Left lung (tissue), 10 donors: ENCODE results near the gene PRODH. TPM values are rescaled to one million over a fixed set of nuclear protein-coding genes. Genes with fewer than 3 reads are reported as not detected.
"Not testable (repeated sequence)": the region's sequence is repeated elsewhere in the genome, so short reads cannot be mapped to it uniquely, and the experiment has no call there.

ENCODE experiments used
- ATAC-seq: fragments of 200-7000 bp; cut with Tn5 transposase; one replicate; pipeline ENCODE4 v1.9.1; 2020; ENCODE audit warnings: moderate library complexity
- DNase-seq, 4 donors: peaks; one replicate each; pipeline ENCODE4 v3.0.0-alpha.2; 2013 to 2020
- H3K27ac ChIP-seq, 2 donors: fragments of 200-600 bp; sonication (generic) in 1 of 2; one replicate each; pipeline versions ENCODE4 v1.5.0 to v1.8.0; 2020 to 2021
- H3K27me3 ChIP-seq, 2 donors: fragments of 200-600 bp; sonication (generic) in 1 of 2; one replicate each; pipeline versions ENCODE4 v1.5.0 to v1.8.0; 2020 to 2021
- H3K36me3 ChIP-seq, 2 donors: fragments of 200-600 bp; sonication (generic) in 1 of 2; one replicate each; pipeline versions ENCODE4 v1.5.0 to v1.8.0; 2020 to 2021
- H3K4me1 ChIP-seq, 2 donors: fragments of 200-600 bp; one replicate each; pipeline ENCODE4 v1.8.0; 2021
- H3K4me3 ChIP-seq, 2 donors: fragments of 200-600 bp; sonication (generic) in 1 of 2; one replicate each; pipeline versions ENCODE4 v1.5.0 to v1.8.0; 2020 to 2021; ENCODE audit warnings: mild to moderate bottlenecking in 1 of 2
- H3K9me3 ChIP-seq, 2 donors: fragments of 200-600 bp; sonication (generic) in 1 of 2; one replicate each; pipeline versions ENCODE4 v1.5.0 to v1.8.0; 2020 to 2021
- intact Hi-C, 2 donors: fragments of 100-400 bp; cut with DNase I; formaldehyde crosslinking; loops; one replicate each; pipeline versions ENCODE4 v1.11.2 to v1.14.2; 2022
- polyA plus RNA-seq, 6 donors: library from polyadenylated mRNA; unstranded; fragments of 120-200 nt; gene quantifications; one replicate each; pipeline ENCODE4 v1.2.1, GENCODE V29; 2013; ENCODE audit not compliant: insufficient read length in 6 of 6
- total RNA-seq, 2 donors: library from RNA; stranded (reverse); fragmentation: NEBNext Ultra II Directional; extraction: Animal tissue kit (Norgen Biotek cat#: 25700); gene quantifications; one replicate each; pipeline ENCODE4 v1.2.1, GENCODE V29; 2021
- TF ChIP-seq, protein P1 (sequence below), 2 donors: fragments of 200-600 bp; sonication (generic) in 1 of 2; IDR thresholded peaks; one replicate each; pipeline versions ENCODE4 v1.5.0 to v1.8.0; 2021; ENCODE audit warnings: antibody characterized with exemption in 2 of 2
- donor health status: DM: no; HTN: yes; CAD: no.
- donor health status: DM: no; HTN: no; CAD: no.

Gene PRODH
- total and polyA plus RNA-seq, 8 donors = 17.2 to 77.9 (median 46.5) TPM

DNA sequence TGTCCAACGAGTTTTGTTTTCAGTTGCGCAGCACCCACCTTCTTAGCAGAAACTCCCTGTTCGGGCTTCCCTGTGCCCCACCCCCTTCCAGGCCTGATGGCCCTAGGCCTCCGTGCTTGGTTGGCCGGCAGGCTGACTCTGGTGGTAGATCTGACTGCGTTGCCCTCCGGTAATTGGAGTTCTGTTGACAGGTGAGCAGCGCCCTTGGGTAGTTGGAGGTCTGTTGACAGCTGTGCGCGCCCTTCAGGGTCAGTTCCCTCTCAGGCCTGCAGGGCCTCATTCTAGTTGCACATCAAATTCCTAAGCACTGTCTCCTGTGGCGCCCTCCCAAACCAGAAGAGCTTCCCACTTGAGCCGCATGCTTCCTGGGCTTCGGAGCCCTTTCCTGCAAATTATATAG is 29.2 kb downstream of the PRODH start:
- Histone ChIP-seq H3K4me1 (no peaks in the 10 kb centered on the region), H3K27me3 (no peaks in the 10 kb centered on the region), H3K9me3 (no peaks in the 10 kb centered on the region), H3K36me3 (no peaks in the 10 kb centered on the region), H3K4me3 (no peak overlapping the region), H3K27ac (no peak overlapping the region)
- ATAC-seq (peak; percentile 26), DNase-seq (no peak)
- intact Hi-C loops = no loop called here
- TF ChIP-seq, protein P1, sequence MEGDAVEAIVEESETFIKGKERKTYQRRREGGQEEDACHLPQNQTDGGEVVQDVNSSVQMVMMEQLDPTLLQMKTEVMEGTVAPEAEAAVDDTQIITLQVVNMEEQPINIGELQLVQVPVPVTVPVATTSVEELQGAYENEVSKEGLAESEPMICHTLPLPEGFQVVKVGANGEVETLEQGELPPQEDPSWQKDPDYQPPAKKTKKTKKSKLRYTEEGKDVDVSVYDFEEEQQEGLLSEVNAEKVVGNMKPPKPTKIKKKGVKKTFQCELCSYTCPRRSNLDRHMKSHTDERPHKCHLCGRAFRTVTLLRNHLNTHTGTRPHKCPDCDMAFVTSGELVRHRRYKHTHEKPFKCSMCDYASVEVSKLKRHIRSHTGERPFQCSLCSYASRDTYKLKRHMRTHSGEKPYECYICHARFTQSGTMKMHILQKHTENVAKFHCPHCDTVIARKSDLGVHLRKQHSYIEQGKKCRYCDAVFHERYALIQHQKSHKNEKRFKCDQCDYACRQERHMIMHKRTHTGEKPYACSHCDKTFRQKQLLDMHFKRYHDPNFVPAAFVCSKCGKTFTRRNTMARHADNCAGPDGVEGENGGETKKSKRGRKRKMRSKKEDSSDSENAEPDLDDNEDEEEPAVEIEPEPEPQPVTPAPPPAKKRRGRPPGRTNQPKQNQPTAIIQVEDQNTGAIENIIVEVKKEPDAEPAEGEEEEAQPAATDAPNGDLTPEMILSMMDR (IDR thresholded peaks at IDR 0.05) = no peak

DNA sequence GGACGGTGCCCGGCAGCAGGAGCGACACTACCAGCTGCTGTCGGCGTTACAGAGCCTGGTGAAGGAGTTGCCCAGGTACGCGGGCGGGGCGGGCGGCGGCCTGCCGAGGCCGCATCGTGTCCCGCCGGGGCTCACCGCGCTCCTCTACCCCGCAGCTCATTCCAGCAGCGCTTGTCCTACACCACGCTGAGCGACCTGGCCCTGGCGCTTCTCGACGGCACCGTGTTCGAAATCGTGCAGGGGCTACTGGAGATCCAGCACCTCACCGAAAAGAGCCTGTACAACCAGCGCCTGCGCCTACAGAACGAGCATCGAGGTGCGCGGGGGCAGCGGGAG is 29.7 kb downstream of the PRODH start:
- intact Hi-C loops, H3K4me1 ChIP-seq, DNase-seq, H3K9me3 ChIP-seq, H3K27me3 ChIP-seq, H3K4me3 ChIP-seq, H3K27ac ChIP-seq, H3K36me3 ChIP-seq: not testable (repeated sequence)
- peak; percentile 55 for ATAC-seq

- H3K4me1 ChIP-seq = no peaks in the 10 kb centered on the region
- no peak within 1 kb of the TSS for H3K27ac ChIP-seq
- H3K27me3 ChIP-seq = no peaks in the 10 kb centered on the region
- H3K9me3 ChIP-seq = no peaks in the 10 kb centered on the region
- H3K4me3 ChIP-seq = no peak within 1 kb of the TSS
- no peaks in the 10 kb centered on the region for H3K36me3 ChIP-seq
- intact Hi-C loops = no loop called here
- TF ChIP-seq, protein P1 (IDR thresholded peaks at IDR 0.05) = no peak
- DNase-seq (no peak), ATAC-seq (peak; percentile 97)
Measured at GRCh38 chr22:18905540-18906409, 30.3 kb downstream of the PRODH start, which contains the start of gene DGCR6. Gene DGCR6, plus strand, starts transcription at chr22:18906320. Its CDS starts 55 bp downstream, at chr22:18906375.

GRCh38 chr22:18896037-18896657 is 39.9 kb downstream of the PRODH start:
- H3K36me3 ChIP-seq, H3K27ac ChIP-seq, H3K4me3 ChIP-seq, DNase-seq, H3K4me1 ChIP-seq, ATAC-seq, H3K9me3 ChIP-seq, H3K27me3 ChIP-seq, intact Hi-C loops: not testable (repeated sequence)

DNA sequence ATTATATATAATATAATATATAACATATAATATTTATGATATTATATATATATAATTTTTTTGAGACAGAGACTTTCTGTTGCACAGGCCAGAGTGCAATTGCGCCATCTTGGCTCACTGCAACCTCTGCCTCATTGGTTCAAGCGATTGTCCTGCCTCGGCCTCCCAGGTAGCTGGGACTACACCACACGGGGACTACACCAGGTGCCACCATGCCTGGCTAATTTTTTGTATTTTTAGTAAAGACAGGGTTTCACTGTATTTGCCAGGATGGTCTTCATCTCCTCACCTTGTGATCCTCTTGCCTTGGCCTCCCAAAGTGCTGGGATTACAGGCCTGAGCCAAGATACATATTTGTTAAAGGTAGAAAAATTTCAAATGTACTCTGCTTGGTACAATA is 42.3 kb downstream of the PRODH start:
- DNase-seq, intact Hi-C loops, ATAC-seq, H3K4me1 ChIP-seq, H3K36me3 ChIP-seq, H3K27ac ChIP-seq, H3K9me3 ChIP-seq, H3K27me3 ChIP-seq, H3K4me3 ChIP-seq: not testable (repeated sequence)

GRCh38 chr22:18890510-18891192 is 45.4 kb downstream of the PRODH start:
- ATAC-seq, H3K9me3 ChIP-seq, H3K27ac ChIP-seq, H3K4me1 ChIP-seq, H3K4me3 ChIP-seq, DNase-seq, intact Hi-C loops, H3K27me3 ChIP-seq, H3K36me3 ChIP-seq: not testable (repeated sequence)

GRCh38 chr22:18888115-18888514 is 48.0 kb downstream of the PRODH start:
- Histone ChIP-seq H3K4me3 (no peak overlapping the region), H3K27ac (no peak overlapping the region), H3K36me3 (no peaks in the 10 kb centered on the region), H3K27me3 (no peaks in the 10 kb centered on the region), H3K4me1 (no peaks in the 10 kb centered on the region), H3K9me3 (no peaks in the 10 kb centered on the region)
- ATAC-seq (no peak), DNase-seq (no peak)
- TF ChIP-seq, protein P1 (IDR thresholded peaks at IDR 0.05) = no peak
- intact Hi-C loops = no loop called here

DNA sequence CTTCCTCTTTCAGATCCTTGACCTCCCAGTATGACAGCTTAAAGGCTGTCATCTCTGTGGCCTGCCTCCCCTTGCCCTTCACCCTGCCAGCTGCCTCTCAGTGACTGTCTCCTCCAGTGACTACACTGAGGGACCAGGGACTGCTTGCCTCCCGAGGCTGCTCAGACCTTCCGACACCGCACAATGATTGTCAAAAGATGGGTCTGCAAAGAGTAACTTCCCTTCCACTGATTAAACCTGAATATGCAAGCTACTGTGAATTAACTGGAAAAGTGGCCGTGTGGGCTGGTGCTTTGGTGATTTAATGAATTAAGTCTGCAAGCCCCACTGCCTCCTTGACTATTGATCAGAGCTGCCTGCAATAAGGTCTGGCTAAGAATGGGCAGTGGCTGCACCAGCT is 51.6 kb downstream of the PRODH start:
- DNase-seq, H3K4me3 ChIP-seq, H3K36me3 ChIP-seq, ATAC-seq, H3K27ac ChIP-seq, H3K27me3 ChIP-seq, H3K9me3 ChIP-seq, H3K4me1 ChIP-seq, intact Hi-C loops: not testable (repeated sequence)

DNA sequence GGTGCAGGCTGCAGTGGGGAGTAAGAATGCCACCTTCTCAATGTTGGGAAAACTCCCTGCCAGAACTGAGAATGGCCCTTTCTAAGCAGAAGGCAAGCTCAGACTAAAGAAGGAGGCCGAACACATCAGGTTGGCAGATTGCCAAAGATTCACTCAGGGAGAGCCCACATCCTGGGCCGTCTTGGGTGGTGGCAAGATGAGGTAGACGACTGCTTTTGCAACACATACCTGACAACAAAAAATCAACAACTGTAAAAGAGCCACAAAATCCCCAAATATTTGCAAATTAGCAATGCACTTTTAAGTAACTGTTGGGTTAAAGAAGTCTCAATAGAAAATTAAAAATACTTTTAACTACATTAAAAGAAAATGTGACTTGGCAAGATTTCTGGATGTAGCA is 54.8 kb downstream of the PRODH start:
- H3K36me3 ChIP-seq, H3K9me3 ChIP-seq, H3K27me3 ChIP-seq, H3K4me1 ChIP-seq, H3K4me3 ChIP-seq, ATAC-seq, H3K27ac ChIP-seq, intact Hi-C loops: not testable (repeated sequence)
- DNase-seq = peak in 1 of 4 donors; percentile 26
